Peyer's patch (tissue), 4 donors: Measurements from ENCODE around the gene ARFIP2.

Experiments used
- CTCF ChIP-seq, 6 experiments: fragments of 450-650 bp in 4 of 6; fragments of 200-600 bp in 2 of 6; sonication (generic) in 1 of 6; IDR thresholded peaks; one replicate each; pipeline ENCODE4 v1.5.1; 2017 to 2019; ENCODE audit warnings: antibody characterized with exemption in 6 of 6, mild to moderate bottlenecking in 3 of 6, moderate library complexity in 1 of 6
- POLR2A ChIP-seq, 2 donors: fragments of 450-650 bp; IDR thresholded peaks; one replicate each; pipeline ENCODE4 v1.5.1; 2017; ENCODE audit warnings: antibody characterized with exemption in 2 of 2, mild to moderate bottlenecking in 2 of 2, moderate library complexity in 2 of 2

GRCh38 chr11:6488821-6489220, 7.7 kb upstream of the ARFIP2 start:
- TF ChIP-seq POLR2A (IDR thresholded peaks at IDR 0.05) (no peak), CTCF (IDR thresholded peaks at IDR 0.05) (no peak)
